Epidermal melanocyte (primary cell): ENCODE results near the gene TRIM6.
"Not testable (repeated sequence)": the region's sequence is repeated elsewhere in the genome, so short reads cannot be mapped to it uniquely, and the experiment has no call there.

Source experiments
- DNase-seq: peaks from one replicate; pipeline ENCODE4 v3.0.0; 2011; ENCODE audit warnings: low spot score; ENCODE audit not compliant: insufficient read length

TRIM6 gene

GRCh38 chr11:5596607-5597201 lies at the start of gene TRIM6:
TRIM6 (plus strand) TSS chr11:5596637; CDS start chr11:5596898, 261 bp downstream.
- DNase-seq, result peak; percentile 40

GRCh38 chr11:5547982-5548381 lies 48.5 kb upstream of the TRIM6 start:
- DNase-seq, result no peak

DNA sequence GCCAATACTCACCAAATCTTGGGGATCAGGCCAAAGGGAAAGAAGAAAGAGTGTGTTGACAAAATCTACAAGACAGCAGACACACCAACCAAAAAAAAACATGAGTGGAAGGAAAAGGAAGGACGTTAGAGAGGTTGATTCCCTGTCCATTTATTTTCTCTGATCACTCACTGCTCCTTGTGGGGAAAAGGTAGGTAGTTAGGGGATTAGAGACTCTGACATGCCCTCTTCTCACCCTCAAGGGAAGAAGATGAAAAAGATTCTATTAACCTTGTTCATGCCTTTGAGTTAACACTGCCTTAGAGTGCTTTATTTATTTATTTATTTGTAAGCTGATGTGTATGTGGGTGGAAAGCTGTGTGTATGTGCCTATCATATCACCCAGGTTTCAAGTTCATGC lies 48.0 kb upstream of the TRIM6 start, which contains the start of gene OR52H1:
OR52H1 (minus strand) TSS at position 101 of the 400 bp plus-strand sequence. CDS start 3,035 bp downstream, outside the sequence.
- no peak for DNase-seq

DNA sequence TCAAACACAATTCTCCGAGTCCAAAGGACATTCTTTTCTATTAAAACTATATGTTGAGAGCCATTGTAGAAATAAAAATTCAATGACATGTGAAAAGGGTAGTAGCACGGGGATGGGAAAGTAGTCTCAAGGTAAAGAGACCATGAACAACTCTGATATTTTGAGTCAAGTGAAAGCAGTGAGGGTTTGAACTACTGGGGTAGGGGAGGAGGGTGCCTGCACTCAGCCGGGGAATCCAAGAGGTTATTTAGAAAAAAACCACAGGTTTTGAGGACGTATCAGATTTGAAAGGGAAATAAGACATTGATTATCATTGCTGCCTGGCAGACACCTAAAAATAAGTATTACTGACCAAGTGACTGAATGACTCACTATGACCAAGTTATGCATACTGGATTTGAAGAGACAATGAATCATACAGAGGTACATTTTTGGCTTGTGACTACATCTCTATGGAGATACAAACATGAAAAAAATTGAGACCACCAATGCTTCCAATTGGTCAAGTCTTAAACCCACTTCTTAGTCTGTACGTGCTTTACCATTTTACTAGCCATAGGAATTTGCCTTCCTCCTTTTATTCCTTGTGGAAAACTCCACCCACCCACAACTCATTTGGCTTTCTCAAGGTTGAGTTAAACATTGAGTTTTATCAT lies 45.9 kb upstream of the TRIM6 start:
- no peak for DNase-seq

GRCh38 chr11:5553343-5553742 lies 43.1 kb upstream of the TRIM6 start:
- DNase-seq, result no peak

DNA sequence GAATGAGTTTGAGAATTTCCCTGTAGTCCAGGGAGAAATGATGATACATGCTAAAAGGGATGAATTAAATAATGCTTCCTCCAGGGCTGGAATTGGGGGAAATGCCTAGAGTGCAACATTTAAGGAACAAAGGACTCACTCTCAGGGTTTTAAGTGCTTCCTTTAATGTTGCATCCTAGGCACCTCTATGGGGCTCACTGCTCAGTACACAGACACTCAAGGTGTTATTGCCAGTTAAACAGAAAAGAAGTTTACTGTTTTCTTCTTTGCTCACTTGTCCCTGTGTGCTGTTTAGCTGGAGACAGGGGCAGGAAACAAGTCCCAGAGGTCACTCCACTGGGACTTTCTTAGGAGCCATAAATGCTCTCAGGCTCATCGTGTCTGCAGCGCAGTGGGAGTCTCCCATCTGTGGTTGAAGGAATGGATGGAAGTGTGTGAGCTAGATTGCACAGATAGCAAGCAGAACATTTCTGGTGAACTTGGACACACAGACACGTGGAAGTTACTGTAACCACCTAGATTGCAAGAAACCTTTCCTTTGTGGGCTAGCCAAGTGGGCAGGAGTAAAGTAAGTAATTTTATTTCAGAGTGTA lies 39.7 kb upstream of the TRIM6 start:
- DNase-seq, result no peak

GRCh38 chr11:5557751-5558150 lies 38.7 kb upstream of the TRIM6 start:
- DNase-seq, result no peak

GRCh38 chr11:5564259-5565019 lies 32.0 kb upstream of the TRIM6 start:
- no peak for DNase-seq

DNA sequence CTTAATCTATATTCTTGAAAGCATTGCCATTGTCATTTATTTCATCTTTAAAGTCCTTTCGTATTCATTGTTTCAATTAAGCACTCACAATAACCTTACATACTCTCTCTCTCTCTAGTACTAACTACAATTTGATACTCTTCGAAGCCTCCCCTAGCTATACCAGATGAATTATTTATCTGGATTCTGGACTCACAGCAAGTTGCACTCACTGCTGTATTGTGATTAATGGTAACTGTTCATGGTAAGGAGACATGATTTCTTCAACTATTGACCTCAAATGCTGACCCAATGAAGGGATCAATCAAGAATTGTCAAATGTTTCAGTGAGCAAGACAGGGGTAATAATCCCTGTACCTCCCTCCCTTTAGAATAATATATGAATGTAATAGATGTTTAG lies 21.8 kb upstream of the TRIM6 start:
- DNase-seq, result no peak

- no peak for DNase-seq
Observed at GRCh38 chr11:5575152-5575551, 21.3 kb upstream of the TRIM6 start.

GRCh38 chr11:5577101-5577500 lies 19.3 kb upstream of the TRIM6 start:
- DNase-seq, result no peak

GRCh38 chr11:5580577-5580976 lies 15.9 kb upstream of the TRIM6 start, which contains the start of gene OR52B6:
OR52B6 (plus strand) TSS chr11:5580877; CDS start chr11:5580877, 0 bp downstream.
- DNase-seq, result no peak

DNA sequence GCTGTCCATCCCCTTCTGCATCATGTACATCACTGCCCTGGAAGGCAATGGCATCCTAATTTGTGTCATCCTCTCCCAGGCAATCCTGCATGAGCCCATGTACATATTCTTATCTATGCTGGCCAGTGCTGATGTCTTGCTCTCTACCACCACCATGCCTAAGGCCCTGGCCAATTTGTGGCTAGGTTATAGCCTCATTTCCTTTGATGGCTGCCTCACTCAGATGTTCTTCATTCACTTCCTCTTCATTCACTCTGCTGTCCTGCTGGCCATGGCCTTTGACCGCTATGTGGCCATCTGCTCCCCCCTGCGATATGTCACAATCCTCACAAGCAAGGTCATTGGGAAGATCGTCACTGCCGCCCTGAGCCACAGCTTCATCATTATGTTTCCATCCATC lies 15.4 kb upstream of the TRIM6 start:
- DNase-seq, result no peak

DNA sequence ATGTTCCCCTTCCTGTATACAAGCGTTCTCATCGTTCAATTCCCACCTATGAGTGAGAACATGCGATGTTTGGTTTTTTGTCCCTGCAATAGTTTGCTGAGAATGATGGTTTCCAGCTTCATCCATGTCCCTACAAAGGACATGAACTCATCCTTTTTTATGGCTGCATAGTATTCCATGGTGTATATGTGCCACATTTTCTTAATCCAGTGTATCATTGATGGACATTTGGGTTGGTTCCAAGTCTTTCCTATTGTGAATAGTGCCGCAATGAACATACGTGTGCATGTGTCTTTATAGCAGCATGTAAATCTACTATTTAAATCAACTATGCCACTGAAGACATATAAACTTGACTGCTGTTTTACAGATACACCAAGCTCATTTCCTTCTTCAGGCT lies 12.0 kb upstream of the TRIM6 start:
- DNase-seq, result not testable (repeated sequence)

DNA sequence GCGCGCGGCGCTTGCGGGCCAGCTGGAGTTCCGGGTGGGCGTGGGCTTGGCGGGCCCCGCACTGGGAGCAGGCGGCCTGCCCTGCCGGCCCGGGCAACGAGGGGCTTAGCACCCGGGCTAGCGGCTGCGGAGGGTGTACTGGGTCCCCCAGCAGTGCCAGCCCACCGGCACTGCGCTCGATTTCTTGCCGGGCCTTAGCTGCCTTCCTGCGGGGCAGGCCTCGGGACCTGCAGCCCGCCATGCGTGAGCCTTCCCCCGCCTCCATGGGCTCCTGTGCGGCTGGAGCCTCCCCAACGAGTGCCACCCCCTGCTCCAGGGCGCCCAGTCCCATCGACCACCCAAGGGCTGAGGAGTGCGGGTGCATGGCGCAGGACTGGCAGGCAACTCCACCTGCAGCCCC lies 6.5 kb upstream of the TRIM6 start:
- DNase-seq, result not testable (repeated sequence)

DNA sequence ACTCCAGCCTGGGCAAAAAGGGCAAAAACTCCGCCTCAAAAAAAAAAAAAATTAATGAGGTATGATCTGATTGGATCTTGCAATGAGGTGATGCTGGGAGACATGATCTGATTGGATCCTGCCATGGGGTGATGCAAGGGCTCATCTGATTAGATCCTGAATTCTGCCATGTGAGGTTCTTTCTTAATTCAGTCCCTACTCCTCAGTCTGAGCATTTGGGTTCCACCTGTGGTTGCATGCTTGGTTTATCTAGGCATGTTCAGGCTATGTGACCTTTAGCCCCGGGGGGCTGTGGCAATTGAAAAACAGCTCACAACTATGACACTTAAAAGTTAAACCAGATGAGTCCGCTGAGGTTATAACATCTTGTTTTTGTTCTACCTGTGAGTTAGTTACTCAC lies 4.8 kb upstream of the TRIM6 start:
- DNase-seq, result no peak

- DNase-seq, result no peak
Observed at GRCh38 chr11:5592615-5593014, 3.8 kb upstream of the TRIM6 start.

GRCh38 chr11:5593146-5593545 lies 3.3 kb upstream of the TRIM6 start:
- DNase-seq, result no peak

DNA sequence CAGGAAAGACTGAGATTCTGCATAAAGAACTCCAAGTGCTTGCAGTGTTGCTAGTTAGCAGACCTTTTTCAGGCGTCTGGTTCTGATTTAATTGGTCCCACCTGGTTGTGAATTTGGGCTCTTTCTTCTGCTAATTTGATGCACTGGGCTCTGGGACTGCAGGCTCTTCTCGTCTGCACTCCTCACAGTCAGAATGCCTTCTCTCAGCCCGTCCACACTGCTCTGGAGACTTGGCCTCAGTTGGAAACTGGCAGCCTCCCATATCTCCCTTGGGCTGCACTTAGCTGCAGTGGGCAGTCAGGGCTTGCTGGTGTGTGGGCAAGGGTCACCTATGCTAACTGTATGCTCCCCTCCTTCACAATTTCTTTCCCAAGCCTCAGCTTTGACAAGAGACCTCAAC lies 1.5 kb downstream of the TRIM6 start:
- no peak for DNase-seq

DNA sequence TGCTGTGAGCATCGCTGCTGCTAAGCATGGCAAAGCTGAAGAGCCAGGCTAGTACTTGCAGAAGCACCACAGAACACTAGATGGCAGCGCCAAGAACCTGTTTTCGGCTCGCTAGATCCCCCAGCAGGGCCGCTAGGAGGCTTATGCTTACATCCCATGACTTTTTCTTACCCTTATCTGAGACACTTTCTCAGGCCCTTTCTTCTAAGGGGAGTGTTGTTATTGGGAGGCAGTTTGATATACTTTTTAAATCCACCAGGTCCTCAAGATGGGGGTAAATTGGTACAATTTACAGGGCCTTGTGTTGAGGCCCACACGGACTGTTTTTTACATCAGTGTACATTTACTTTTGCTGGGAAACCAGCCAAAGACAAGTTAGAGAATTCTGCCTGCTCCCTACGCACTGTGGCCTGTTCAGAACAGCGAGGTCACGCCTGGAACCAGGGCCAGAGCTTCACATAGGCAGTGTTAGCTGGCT lies 4.0 kb downstream of the TRIM6 start:
- DNase-seq, result no peak

DNA sequence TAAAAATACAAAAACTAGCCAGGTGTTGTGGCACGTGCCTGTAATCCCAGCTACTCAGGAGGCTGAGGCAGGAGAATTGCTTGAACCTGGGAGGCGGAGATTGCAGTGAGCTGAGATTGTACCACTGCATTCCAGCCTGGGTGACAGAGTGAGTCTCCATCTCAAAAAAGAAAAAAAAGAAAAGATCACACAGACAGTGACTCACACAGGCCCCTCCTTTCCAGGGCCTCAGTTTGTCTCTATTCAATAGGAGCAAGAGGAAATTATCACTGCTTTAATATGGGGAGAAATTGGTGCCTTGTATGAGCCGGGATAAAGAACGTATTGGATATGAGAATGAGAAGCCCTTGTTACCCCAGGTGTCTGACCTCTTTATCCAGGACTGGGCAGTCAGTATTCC lies 6.4 kb downstream of the TRIM6 start:
- not testable (repeated sequence) for DNase-seq

DNA sequence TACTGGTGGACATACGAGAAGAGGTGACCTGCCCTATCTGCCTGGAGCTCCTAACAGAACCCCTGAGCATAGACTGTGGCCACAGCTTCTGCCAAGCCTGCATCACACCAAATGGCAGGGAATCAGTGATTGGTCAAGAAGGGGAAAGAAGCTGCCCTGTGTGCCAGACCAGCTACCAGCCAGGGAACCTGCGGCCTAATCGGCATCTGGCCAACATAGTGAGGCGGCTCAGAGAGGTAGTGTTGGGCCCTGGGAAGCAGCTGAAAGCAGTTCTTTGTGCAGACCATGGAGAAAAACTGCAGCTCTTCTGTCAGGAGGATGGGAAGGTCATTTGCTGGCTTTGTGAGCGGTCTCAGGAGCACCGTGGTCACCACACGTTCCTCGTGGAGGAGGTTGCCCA lies 6.9 kb downstream of the TRIM6 start:
- DNase-seq, result no peak
